ES-I3 (cell line): ENCODE measurements around the gene ATXN1.

Source experiments
- H3K36me3 ChIP-seq: 2 replicates; pipeline ENCODE4 v1.6.1; 2013; ENCODE audit warnings: mild to moderate bottlenecking, low read length, control low read depth, moderate library complexity; ENCODE audit not compliant: insufficient read depth
- H3K4me1 ChIP-seq: 2 replicates; pipeline ENCODE4 v1.6.1; 2013; ENCODE audit warnings: mild to moderate bottlenecking, control low read depth, low read length; ENCODE audit not compliant: insufficient read depth
- H3K9ac ChIP-seq: 2 replicates; pipeline ENCODE4 v1.6.1; 2013; ENCODE audit warnings: low read depth, mild to moderate bottlenecking, low read length, moderate library complexity
- H3K9me3 ChIP-seq: 2 replicates; pipeline ENCODE4 v1.6.1; 2013; ENCODE audit warnings: mild to moderate bottlenecking, low read length, moderate library complexity; ENCODE audit not compliant: control insufficient read depth, insufficient read depth

Gene ATXN1

GRCh38 chr6:16733085-16733484 is 28.2 kb downstream of the ATXN1 start:
- no peaks in the 10 kb centered on the region for H3K36me3 ChIP-seq
- peaks cover 17% of the 10 kb centered on the region for H3K4me1 ChIP-seq
- no peaks in the 10 kb centered on the region for H3K9me3 ChIP-seq
- H3K9ac ChIP-seq, result no peak overlapping the region

- Histone ChIP-seq H3K9ac (no peak overlapping the region), H3K9me3 (no peaks in the 10 kb centered on the region), H3K4me1 (peaks cover 2% of the 10 kb centered on the region), H3K36me3 (no peaks in the 10 kb centered on the region)
Measured at GRCh38 chr6:16731478-16732051, 29.7 kb downstream of the ATXN1 start.

GRCh38 chr6:16730738-16731477 is 30.4 kb downstream of the ATXN1 start:
- no peak overlapping the region for H3K9ac ChIP-seq
- H3K9me3 ChIP-seq, result no peaks in the 10 kb centered on the region
- H3K36me3 ChIP-seq, result no peaks in the 10 kb centered on the region
- no peaks in the 10 kb centered on the region; the same call in 1 of the 2 replicates for H3K4me1 ChIP-seq

- Histone ChIP-seq H3K9ac (no peak overlapping the region), H3K36me3 (no peaks in the 10 kb centered on the region), H3K4me1 (peaks cover 2% of the 10 kb centered on the region), H3K9me3 (no peaks in the 10 kb centered on the region)
Measured at GRCh38 chr6:16729744-16730143, 31.5 kb downstream of the ATXN1 start.

- H3K9me3 ChIP-seq, result no peaks in the 10 kb centered on the region
- H3K36me3 ChIP-seq, result no peaks in the 10 kb centered on the region
- H3K9ac ChIP-seq, result no peak overlapping the region
- H3K4me1 ChIP-seq, result peaks cover 6% of the 10 kb centered on the region
Measured at GRCh38 chr6:16729183-16729691, 32.0 kb downstream of the ATXN1 start.

- no peaks in the 10 kb centered on the region for H3K9me3 ChIP-seq
- H3K4me1 ChIP-seq, result peaks cover 11% of the 10 kb centered on the region
- no peaks in the 10 kb centered on the region for H3K36me3 ChIP-seq
- no peak overlapping the region for H3K9ac ChIP-seq
Measured at GRCh38 chr6:16728513-16729182, 32.6 kb downstream of the ATXN1 start.

- no peak overlapping the region for H3K9ac ChIP-seq
- H3K36me3 ChIP-seq, result no peaks in the 10 kb centered on the region
- peaks cover 13% of the 10 kb centered on the region for H3K4me1 ChIP-seq
- H3K9me3 ChIP-seq, result no peaks in the 10 kb centered on the region
Measured at GRCh38 chr6:16727996-16728395, 33.3 kb downstream of the ATXN1 start.

- Histone ChIP-seq H3K36me3 (no peaks in the 10 kb centered on the region), H3K9ac (no peak overlapping the region), H3K4me1 (peaks cover 26% of the 10 kb centered on the region), H3K9me3 (no peaks in the 10 kb centered on the region)
Measured at GRCh38 chr6:16725145-16725864, 36.0 kb downstream of the ATXN1 start.

- Histone ChIP-seq H3K9ac (peak overlapping the region; percentile 16; the same call in 1 of the 2 replicates), H3K4me1 (peaks cover 26% of the 10 kb centered on the region), H3K36me3 (no peaks in the 10 kb centered on the region)
Measured at GRCh38 chr6:16723826-16724225, 37.4 kb downstream of the ATXN1 start.

GRCh38 chr6:16723402-16723801 is 37.9 kb downstream of the ATXN1 start:
- Histone ChIP-seq H3K9me3 (no peaks in the 10 kb centered on the region), H3K9ac (no peak overlapping the region), H3K36me3 (no peaks in the 10 kb centered on the region), H3K4me1 (peaks cover 26% of the 10 kb centered on the region)

More at GRCh38 chr6:16723826-16724225, 37.4 kb downstream of the ATXN1 start:
- H3K9me3 ChIP-seq, result no peaks in the 10 kb centered on the region

- no peak overlapping the region for H3K9ac ChIP-seq
- H3K4me1 ChIP-seq, result peaks cover 26% of the 10 kb centered on the region
- H3K36me3 ChIP-seq, result no peaks in the 10 kb centered on the region
- no peaks in the 10 kb centered on the region for H3K9me3 ChIP-seq
Measured at GRCh38 chr6:16722630-16723029, 38.6 kb downstream of the ATXN1 start.

- no peaks in the 10 kb centered on the region for H3K36me3 ChIP-seq
- no peak overlapping the region for H3K9ac ChIP-seq
- H3K9me3 ChIP-seq, result no peaks in the 10 kb centered on the region
- H3K4me1 ChIP-seq, result peaks cover 26% of the 10 kb centered on the region
Measured at GRCh38 chr6:16721977-16722376, 39.3 kb downstream of the ATXN1 start.

GRCh38 chr6:16720861-16721260 is 40.4 kb downstream of the ATXN1 start:
- Histone ChIP-seq H3K36me3 (no peaks in the 10 kb centered on the region), H3K9ac (no peak overlapping the region), H3K4me1 (peaks cover 26% of the 10 kb centered on the region), H3K9me3 (no peaks in the 10 kb centered on the region)

GRCh38 chr6:16719488-16719887 is 41.8 kb downstream of the ATXN1 start:
- Histone ChIP-seq H3K4me1 (peaks cover 22% of the 10 kb centered on the region), H3K36me3 (no peaks in the 10 kb centered on the region)

More at GRCh38 chr6:16719488-16719887, 41.8 kb downstream of the ATXN1 start:
- H3K9me3 ChIP-seq, result no peaks in the 10 kb centered on the region
- no peak overlapping the region for H3K9ac ChIP-seq
